T-helper 17 cell (primary cell): ENCODE data around the gene HAT1. TPM values are rescaled to one million over a fixed set of nuclear protein-coding genes. Genes with fewer than 3 reads are reported as not detected.

Experiments used
- ATAC-seq: fragments of 150-1000 bp; cut with Tn5 transposase; 2 replicates; pipeline ENCODE4 v1.10.0; 2021; ENCODE audit warnings: mild to moderate bottlenecking, moderate library complexity
- DNase-seq, 3 donors: peaks; one replicate each; pipeline versions ENCODE4 v3.0.0 to v3.0.0-alpha.2; 2020 to 2021
- H3K9me3 ChIP-seq: one replicate; pipeline ENCODE4 v1.7.0; 2013; ENCODE audit warnings: low read length, mild to moderate bottlenecking; ENCODE audit not compliant: control insufficient read depth, poor library complexity, severe bottlenecking
- H3K27ac Mint-ChIP-seq: one replicate; pipeline ENCODE4 v1.8.0; 2022; ENCODE audit warnings: mild to moderate bottlenecking, moderate library complexity, mixed read lengths
- H3K27me3 Mint-ChIP-seq: one replicate; pipeline ENCODE4 v1.8.0; 2022; ENCODE audit warnings: mixed read lengths
- H3K36me3 Mint-ChIP-seq: one replicate; pipeline ENCODE4 v1.8.0; 2022; ENCODE audit warnings: low read depth, mixed read lengths
- H3K4me1 Mint-ChIP-seq: one replicate; pipeline ENCODE4 v1.8.0; 2022; ENCODE audit warnings: mild to moderate bottlenecking, mixed read lengths
- H3K4me3 Mint-ChIP-seq: one replicate; pipeline ENCODE4 v1.8.0; 2022; ENCODE audit warnings: mild to moderate bottlenecking, moderate library complexity, mixed read lengths
- total RNA-seq, 4 donors: library from RNA in 2 of 4; stranded (reverse) in 2 of 4; gene quantifications; one replicate each; pipeline ENCODE4 v1.2.3 and lab custom pipeline; 2022 to 2026

The HAT1 gene
- total RNA-seq, 2 donors from 2014 or later, result 20.8 to 22.3 TPM

DNA sequence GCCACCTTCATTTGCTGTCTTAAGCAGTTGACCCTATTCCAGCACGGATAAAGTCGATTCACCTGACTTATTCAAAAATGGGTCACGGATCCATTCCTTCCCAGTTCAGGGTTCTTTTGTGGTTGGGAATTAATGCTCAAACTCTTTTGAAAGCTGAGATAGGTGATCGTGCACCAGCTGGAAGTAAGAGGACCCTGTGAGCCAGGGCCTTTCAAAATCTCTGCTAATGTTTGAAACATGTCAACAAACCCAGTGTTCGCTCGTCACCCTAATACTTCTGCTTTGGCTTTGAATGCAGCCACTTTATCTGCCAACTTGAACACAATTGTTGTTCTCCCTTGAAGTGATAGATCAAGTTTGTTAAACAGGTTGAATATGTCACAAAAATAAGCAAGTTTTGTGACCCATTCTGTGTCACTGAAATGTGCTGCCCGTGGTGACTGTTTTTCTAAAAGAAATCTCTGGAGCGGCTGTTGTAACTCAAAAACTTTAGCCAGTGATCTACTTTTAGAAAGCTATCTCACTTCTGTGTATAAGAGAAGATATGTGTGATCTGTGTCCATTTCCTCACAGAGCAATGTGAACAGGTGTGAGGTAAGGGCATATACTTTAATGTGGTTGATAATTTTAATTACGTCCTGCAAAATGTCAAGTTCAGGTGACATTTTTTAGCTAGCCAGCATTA is 16.9 kb downstream of the HAT1 start:
- Mint-ChIP-seq H3K36me3 (peaks cover 2% of the 10 kb centered on the region), H3K27ac (no peak overlapping the region), H3K27me3 (no peaks in the 10 kb centered on the region), H3K4me3 (no peak overlapping the region), H3K4me1 (peaks cover 38% of the 10 kb centered on the region)
- no peak for DNase-seq
- H3K9me3 ChIP-seq, result no peaks in the 10 kb centered on the region
- no peak for ATAC-seq

DNA sequence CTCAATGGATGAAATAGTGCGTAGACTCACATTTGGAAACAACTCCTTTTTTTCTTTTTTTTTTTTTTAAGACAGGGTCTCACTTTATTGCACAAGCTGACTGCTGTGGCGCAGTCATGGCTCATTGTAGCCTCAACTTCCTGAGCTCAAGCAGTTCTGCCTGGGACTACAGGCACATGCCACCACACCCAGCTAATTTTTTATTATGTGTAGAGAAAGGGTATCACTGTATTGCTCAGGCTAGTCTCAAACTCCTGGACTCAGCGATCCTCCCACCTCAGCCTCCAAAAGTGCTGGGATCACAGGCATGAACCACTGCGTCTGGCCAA is 17.4 kb downstream of the HAT1 start:
- Mint-ChIP-seq H3K27ac (no peak overlapping the region), H3K4me3 (no peak overlapping the region), H3K36me3 (peaks cover 2% of the 10 kb centered on the region), H3K27me3 (no peaks in the 10 kb centered on the region), H3K4me1 (peaks cover 39% of the 10 kb centered on the region)
- ATAC-seq (no peak), DNase-seq (no peak)
- no peaks in the 10 kb centered on the region for H3K9me3 ChIP-seq

DNA sequence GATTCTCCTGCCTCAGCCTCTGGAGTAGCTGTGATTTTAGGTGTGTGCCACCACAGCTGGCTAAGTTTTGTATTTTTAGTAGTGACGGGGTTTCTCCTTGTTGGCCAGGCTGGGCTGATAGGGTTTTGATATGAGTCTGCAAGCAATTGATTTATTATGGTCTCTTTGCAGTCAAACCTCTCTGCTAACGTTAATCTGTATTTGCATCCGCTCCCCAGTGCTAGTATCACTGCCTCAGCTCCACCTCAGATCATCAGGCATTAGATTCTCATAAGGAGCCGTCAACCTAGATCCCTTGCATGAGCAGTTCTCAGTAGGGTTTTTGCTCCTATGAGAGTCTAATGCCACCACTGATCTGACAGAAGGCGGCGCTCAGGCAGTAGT is 19.0 kb downstream of the HAT1 start:
- H3K27me3 Mint-ChIP-seq, result no peaks in the 10 kb centered on the region
- H3K9me3 ChIP-seq, result no peaks in the 10 kb centered on the region
- peaks cover 2% of the 10 kb centered on the region for H3K36me3 Mint-ChIP-seq
- ATAC-seq (no peak), DNase-seq (no peak)
- no peak overlapping the region for H3K27ac Mint-ChIP-seq
- no peak overlapping the region for H3K4me3 Mint-ChIP-seq
- H3K4me1 Mint-ChIP-seq, result peaks cover 30% of the 10 kb centered on the region

DNA sequence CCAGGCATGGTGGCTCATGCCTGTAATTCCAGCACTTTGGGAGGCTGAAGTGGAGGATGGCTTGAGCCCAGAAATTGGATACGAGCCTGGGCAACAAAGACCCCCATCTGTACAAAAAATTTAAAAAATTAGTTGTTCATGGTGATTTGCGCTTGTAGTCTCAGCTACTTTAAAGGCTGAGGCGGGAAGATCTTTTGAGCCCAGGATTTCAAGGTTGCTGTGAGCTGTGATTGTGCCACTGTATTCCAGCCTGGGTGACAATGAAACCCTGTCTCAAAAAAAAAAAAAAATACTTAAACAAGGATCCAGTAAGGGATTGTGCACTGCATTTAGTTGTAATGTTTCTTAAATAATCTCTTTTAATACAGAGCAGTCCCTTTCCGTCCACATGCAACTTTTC is 21.6 kb downstream of the HAT1 start:
- no peaks in the 10 kb centered on the region for H3K27me3 Mint-ChIP-seq
- H3K4me1 Mint-ChIP-seq, result peaks cover 20% of the 10 kb centered on the region
- DNase-seq (no peak), ATAC-seq (no peak)
- H3K9me3 ChIP-seq, result no peaks in the 10 kb centered on the region
- no peak overlapping the region for H3K27ac Mint-ChIP-seq
- no peak overlapping the region for H3K4me3 Mint-ChIP-seq
- no peaks in the 10 kb centered on the region for H3K36me3 Mint-ChIP-seq

DNA sequence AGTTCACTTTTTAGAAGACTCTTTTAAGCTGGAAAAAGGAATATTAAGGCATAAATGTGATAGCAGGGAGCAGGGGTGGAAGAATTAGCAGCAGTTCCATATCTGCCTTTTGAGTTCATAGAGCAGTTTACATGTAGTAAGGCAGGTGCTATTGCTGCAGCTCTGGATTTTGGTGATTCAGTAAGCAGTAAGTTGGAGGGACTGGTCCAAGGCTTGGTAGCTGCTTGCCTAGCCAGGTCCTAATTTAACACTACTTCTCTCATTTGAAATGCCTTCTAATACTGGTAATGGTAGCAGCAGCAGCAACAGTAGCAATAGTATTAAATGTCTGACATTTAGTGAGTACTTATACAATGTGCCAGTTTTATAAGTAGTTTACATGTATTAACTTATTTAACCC is 30.0 kb downstream of the HAT1 start:
- Mint-ChIP-seq H3K4me3 (no peak overlapping the region), H3K27ac (no peak overlapping the region), H3K27me3 (no peaks in the 10 kb centered on the region), H3K4me1 (peaks cover 17% of the 10 kb centered on the region), H3K36me3 (peaks cover 8% of the 10 kb centered on the region)
- DNase-seq (no peak), ATAC-seq (no peak)
- no peaks in the 10 kb centered on the region for H3K9me3 ChIP-seq

DNA sequence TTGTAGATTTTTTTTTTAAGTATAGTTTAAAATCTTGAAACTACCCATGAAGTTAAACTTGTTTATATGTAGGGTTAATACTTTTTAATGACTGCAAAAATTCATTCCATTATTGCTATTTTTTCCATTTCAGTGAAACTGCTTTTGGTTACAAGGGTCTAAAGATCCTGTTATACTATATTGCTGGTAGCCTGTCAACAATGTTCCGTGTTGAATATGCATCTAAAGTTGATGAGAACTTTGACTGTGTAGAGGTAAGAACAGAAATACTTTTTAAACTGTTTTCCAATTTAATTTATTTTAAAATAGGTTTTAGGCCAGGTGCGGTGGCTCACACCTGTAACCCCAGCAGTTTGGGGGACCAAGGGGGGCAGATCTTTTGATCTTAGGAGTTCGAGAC is 30.5 kb downstream of the HAT1 start:
- H3K4me1 Mint-ChIP-seq, result peaks cover 17% of the 10 kb centered on the region
- no peaks in the 10 kb centered on the region for H3K27me3 Mint-ChIP-seq
- H3K36me3 Mint-ChIP-seq, result peaks cover 8% of the 10 kb centered on the region
- DNase-seq (no peak), ATAC-seq (no peak)
- H3K9me3 ChIP-seq, result no peaks in the 10 kb centered on the region
- no peak overlapping the region for H3K4me3 Mint-ChIP-seq
- H3K27ac Mint-ChIP-seq, result no peak overlapping the region

DNA sequence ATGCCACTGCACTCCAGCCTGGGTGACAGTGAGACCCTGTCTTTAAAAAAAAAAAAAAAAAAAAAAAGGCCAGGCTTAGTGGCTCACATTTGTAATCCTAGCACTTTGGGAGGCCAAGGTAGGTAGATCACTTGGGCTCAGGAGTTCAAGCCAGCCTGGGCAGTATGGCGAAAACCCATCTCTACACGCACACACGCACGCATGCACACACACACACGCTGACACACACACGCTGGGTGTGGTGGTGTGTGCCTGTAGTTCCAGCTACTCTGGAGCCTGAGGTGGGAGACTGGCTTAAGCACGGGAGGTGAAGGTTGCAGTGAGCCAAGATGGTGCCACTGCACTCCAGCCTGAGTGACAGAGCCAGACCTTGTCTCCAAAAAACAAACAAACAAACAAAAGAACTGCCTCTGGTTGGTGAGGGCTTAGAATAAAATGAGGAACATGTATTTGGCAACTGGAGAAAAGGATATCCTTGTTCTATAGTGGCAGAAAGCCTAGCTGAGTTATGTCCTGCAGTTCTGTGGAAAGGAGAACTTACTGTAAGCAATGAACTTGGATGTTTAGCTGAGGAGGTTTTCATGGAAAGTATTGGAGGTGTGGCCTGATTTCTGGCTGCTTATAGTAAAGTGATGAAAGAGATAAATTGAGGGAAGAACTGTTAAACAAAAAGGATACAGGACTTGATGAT is 34.0 kb downstream of the HAT1 start:
- Mint-ChIP-seq H3K36me3 (peaks cover 10% of the 10 kb centered on the region), H3K27ac (peak overlapping the region; percentile 47), H3K27me3 (no peaks in the 10 kb centered on the region), H3K4me1 (peaks cover 28% of the 10 kb centered on the region), H3K4me3 (no peak overlapping the region)
- no peaks in the 10 kb centered on the region for H3K9me3 ChIP-seq
- DNase-seq (no peak), ATAC-seq (no peak)

DNA sequence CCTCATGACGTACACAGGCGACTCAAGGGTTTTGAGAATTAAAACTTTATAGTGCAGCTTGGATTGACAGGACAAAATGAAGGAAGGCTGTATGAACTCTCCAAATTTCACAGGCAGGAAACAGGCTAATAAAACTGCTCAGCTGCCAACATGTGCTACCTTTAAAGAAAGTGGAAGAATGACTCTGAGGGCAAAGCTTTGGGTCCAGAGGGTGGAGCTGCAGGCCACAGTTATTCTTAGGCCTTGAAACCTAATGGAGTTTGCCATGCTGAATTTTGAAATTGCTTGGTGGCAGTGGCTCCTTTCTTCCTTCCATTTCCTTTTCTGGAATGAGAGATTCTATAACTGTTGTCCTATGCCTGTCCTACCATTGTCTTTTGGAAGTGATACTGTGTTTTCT is 34.8 kb downstream of the HAT1 start:
- H3K4me3 Mint-ChIP-seq, result no peak overlapping the region
- H3K9me3 ChIP-seq, result no peaks in the 10 kb centered on the region
- ATAC-seq, result no peak
- no peaks in the 10 kb centered on the region for H3K27me3 Mint-ChIP-seq
- DNase-seq, result no peak
- peaks cover 10% of the 10 kb centered on the region for H3K36me3 Mint-ChIP-seq
- H3K27ac Mint-ChIP-seq, result no peak overlapping the region
- peaks cover 28% of the 10 kb centered on the region for H3K4me1 Mint-ChIP-seq

DNA sequence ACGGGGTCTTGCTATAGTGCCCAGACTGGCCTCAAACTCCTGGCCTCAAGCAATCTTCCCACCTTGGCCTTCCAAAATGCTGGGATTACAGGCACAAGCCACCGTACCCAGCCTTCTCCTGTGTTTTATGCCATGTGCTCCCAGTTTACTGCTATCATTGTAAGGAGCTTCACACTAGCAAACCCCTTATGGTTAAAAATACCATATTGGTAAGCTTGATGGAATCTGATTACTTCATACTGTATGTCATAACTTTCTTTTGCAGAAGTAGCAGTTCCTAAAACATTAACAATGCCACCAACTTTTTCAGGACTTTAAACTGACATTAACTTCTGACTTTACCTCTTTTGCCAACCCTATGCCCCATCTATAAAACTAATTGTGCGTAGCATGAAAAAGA is 36.2 kb downstream of the HAT1 start:
- Mint-ChIP-seq H3K4me1 (peaks cover 28% of the 10 kb centered on the region), H3K36me3 (peaks cover 10% of the 10 kb centered on the region), H3K4me3 (no peak overlapping the region), H3K27me3 (no peaks in the 10 kb centered on the region), H3K27ac (no peak overlapping the region)
- no peak for DNase-seq
- H3K9me3 ChIP-seq, result no peaks in the 10 kb centered on the region
- no peak for ATAC-seq

DNA sequence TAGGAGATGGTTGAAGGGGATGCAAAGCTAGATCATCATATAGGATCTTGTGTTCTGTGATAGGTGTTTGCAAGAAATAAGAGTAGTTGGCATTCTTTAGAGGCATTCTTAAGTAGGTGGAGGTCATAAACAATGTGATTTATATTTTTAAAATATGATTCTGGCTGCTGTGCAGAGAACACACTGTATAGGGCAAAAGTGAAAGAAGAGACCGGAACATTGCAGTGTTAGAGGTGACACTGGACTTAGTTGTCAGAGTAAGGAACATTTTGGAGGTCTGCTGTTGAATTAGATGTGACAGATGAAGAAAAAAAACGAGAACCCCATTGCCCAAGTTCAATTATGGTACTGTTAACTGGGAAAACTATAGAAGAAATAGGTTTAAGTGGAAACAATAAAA is 37.7 kb downstream of the HAT1 start:
- H3K27me3 Mint-ChIP-seq, result no peaks in the 10 kb centered on the region
- H3K4me3 Mint-ChIP-seq, result no peak overlapping the region
- DNase-seq (no peak), ATAC-seq (no peak)
- no peaks in the 10 kb centered on the region for H3K9me3 ChIP-seq
- H3K27ac Mint-ChIP-seq, result peak overlapping the region; percentile 27
- H3K36me3 Mint-ChIP-seq, result peaks cover 7% of the 10 kb centered on the region
- H3K4me1 Mint-ChIP-seq, result peaks cover 18% of the 10 kb centered on the region

DNA sequence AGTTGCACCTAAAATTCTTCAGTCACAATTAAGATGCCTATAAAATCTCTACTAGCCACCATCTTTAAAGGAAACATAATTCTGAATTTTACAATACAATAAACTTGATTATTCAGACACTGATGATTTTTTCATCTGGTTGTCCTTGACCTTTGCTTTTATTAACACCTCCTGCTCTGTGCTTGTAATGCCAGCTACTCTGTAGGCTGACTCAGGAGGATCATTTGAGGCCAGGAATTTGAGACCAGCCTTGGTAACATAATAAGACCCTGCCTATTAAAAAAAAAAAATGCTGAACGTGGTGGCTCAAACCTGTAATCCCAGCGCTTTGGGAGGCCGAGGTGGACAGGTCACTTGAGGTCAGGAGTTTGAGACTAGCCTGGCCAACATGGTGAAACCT is 38.3 kb downstream of the HAT1 start:
- H3K4me1 Mint-ChIP-seq, result peaks cover 15% of the 10 kb centered on the region

DNA sequence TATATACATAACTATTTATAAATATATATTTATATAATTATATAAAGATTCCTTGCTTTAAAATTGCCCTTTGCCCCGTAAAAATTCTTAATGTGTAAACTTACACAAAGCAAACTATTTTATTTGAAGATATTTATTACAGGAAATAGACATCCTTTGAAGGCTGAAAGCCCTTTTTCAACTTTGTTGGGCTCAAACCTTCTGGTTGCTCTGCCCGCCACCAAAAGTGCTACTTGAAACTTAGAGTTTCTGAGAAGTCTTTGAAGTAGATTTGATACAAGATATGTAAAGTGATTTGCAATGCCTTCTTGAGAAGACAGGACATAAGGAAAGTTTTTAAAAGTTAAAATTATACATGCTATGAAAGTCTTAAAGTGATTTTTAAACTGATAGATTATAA is 40.9 kb downstream of the HAT1 start:
- no peaks in the 10 kb centered on the region for H3K9me3 ChIP-seq
- no peak for ATAC-seq
- Mint-ChIP-seq H3K36me3 (peaks cover 7% of the 10 kb centered on the region), H3K4me3 (no peak overlapping the region), H3K27ac (no peak overlapping the region), H3K4me1 (peaks cover 14% of the 10 kb centered on the region), H3K27me3 (no peaks in the 10 kb centered on the region)
- no peak for DNase-seq

More for the DNA sequence above, 38.3 kb downstream of the HAT1 start:
- H3K9me3 ChIP-seq, result no peaks in the 10 kb centered on the region
- Mint-ChIP-seq H3K4me3 (no peak overlapping the region), H3K36me3 (peaks cover 5% of the 10 kb centered on the region), H3K27ac (no peak overlapping the region), H3K27me3 (no peaks in the 10 kb centered on the region)
- ATAC-seq, result no peak
- no peak for DNase-seq

DNA sequence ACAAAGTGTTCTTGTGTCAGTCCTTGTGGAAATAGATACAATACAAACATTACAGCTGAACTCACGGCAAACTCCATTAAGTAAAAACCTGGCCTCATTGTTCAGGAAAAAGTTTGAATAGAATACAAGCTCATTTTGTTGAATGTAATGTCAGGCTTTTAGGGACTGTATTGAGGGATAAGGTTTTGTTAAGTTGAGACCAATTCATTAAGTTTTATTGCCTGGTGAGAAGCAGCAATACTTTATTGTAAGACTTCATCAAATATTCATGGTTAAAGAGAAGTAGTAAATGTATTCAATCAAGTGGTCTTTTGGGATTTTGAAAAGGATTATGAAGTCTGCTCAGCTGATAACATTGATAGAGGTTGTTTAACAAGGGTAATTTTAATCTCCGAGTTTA is 42.0 kb downstream of the HAT1 start:
- H3K4me1 Mint-ChIP-seq, result peaks cover 10% of the 10 kb centered on the region
- ATAC-seq (no peak), DNase-seq (no peak)
- H3K27ac Mint-ChIP-seq, result peak overlapping the region; percentile 32
- peaks cover 7% of the 10 kb centered on the region for H3K36me3 Mint-ChIP-seq
- no peaks in the 10 kb centered on the region for H3K27me3 Mint-ChIP-seq
- H3K4me3 Mint-ChIP-seq, result no peak overlapping the region
- H3K9me3 ChIP-seq, result no peaks in the 10 kb centered on the region

DNA sequence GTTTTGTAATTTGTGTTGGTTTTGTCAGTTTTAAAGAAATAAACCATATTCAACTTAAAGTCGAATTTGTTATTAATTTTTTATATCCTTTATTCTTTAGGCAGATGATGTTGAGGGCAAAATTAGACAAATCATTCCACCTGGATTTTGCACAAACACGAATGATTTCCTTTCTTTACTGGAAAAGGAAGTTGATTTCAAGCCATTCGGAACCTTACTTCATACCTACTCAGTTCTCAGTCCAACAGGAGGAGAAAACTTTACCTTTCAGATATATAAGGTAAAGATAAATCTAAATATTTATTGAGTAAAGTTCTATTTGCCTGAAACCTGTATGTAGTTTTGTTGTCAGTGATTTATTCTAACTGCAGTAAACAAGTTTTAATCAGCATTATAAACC is 43.0 kb downstream of the HAT1 start:
- Mint-ChIP-seq H3K27me3 (no peaks in the 10 kb centered on the region), H3K4me1 (peaks cover 4% of the 10 kb centered on the region), H3K27ac (no peak overlapping the region), H3K4me3 (no peak overlapping the region), H3K36me3 (peaks cover 4% of the 10 kb centered on the region)
- H3K9me3 ChIP-seq, result no peaks in the 10 kb centered on the region
- ATAC-seq, result peak; percentile 55
- DNase-seq, result no peak
